ENCODE results near the gene NFIC.

The NFIC gene

GRCh38 chr19:3474010-3474409 is 107.6 kb downstream of the NFIC start:
- no peak for DNase-seq

DNA sequence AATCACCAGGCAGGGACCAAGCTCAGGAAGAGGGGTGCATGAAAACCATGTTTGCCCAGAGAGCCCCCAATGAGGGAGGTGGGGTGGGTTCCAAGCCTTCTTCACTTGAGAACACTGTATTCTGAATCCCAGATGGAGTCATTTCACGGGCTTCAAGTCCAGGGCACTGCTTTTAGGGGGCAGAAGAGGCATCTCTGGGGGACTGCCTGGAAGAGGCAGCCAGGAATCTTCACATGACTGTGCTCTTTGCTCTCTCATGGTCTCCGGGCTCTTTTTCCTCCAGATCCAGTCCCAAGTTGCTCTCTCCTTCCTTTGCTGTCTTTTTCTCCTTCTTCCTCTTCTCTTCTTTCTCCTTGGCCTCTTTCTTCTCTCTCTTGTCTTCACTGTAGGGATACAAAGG is 108.2 kb downstream of the NFIC start:
- no peak for DNase-seq

- DNase-seq: no peak
Measured at GRCh38 chr19:3475449-3475848, 109.1 kb downstream of the NFIC start.

DNA sequence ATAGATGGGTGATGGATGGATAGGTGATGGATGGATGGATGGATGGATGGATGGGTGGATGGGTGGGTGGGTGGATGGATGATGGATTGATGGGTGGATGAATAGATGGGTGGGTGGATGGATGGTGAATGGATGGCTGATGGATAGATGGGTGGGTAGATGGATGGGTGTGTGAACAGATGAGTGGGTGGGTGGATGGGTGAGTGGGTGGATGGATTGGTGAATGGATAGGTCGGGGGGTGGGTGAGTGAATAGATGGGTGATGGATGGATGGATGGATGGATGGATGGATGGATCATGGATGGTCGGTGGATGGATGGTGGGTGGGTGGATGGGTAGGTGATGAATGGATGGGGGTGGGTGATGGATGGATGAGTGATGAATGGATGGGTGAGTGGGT is 110.4 kb downstream of the NFIC start:
- DNase-seq: no peak

DNA sequence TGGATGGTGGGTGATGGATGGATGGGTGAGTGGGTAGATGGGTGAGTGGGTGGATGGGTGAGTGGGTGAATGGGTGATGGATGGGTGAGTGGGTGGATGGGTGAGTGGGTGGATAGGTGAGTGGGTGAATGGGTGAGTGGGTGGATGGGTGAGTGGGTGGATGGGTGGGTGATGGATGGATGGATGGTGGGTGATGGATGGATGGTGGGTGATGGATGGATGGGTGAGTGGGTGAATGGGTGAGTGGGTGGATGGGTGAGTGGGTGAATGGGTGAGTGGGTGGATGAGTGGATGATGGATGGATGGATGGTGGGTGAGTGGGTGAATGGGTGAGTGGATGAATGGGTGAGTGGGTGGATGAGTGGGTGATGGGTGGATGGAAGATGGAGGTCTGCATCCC is 111.1 kb downstream of the NFIC start:
- DNase-seq: no peak

GRCh38 chr19:3477951-3478350 is 111.6 kb downstream of the NFIC start:
- no peak for DNase-seq

GRCh38 chr19:3478409-3479176 is 112.2 kb downstream of the NFIC start:
- no peak for DNase-seq

GRCh38 chr19:3479177-3479833 is 112.9 kb downstream of the NFIC start:
- DNase-seq: no peak

DNA sequence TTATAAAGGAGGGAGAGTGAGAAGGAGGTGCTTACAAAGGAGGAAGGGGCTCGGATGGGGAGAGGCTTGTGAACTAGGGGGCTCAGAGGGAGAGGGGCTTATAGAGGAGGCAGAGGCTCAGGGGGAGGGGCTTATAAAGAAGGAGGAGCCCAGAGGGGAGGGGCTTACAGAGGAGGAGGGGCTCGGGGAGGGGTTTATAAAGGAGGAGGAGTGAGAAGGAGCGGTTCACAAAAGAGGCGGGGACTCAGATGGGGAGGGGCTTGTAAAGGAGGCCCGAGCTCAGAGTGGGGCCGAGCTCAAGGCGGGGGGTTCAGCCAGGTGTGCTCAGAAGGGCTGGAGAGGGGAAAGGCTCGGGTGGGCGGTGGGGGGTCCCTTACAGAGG is 113.4 kb downstream of the NFIC start:
- DNase-seq: no peak

GRCh38 chr19:3480383-3481091 is 114.2 kb downstream of the NFIC start, which contains the start of gene SMIM24:
TSS of gene SMIM24 (minus strand) at chr19:3480525. CDS start at chr19:3480463, 62 bp downstream.
- DNase-seq: no peak

DNA sequence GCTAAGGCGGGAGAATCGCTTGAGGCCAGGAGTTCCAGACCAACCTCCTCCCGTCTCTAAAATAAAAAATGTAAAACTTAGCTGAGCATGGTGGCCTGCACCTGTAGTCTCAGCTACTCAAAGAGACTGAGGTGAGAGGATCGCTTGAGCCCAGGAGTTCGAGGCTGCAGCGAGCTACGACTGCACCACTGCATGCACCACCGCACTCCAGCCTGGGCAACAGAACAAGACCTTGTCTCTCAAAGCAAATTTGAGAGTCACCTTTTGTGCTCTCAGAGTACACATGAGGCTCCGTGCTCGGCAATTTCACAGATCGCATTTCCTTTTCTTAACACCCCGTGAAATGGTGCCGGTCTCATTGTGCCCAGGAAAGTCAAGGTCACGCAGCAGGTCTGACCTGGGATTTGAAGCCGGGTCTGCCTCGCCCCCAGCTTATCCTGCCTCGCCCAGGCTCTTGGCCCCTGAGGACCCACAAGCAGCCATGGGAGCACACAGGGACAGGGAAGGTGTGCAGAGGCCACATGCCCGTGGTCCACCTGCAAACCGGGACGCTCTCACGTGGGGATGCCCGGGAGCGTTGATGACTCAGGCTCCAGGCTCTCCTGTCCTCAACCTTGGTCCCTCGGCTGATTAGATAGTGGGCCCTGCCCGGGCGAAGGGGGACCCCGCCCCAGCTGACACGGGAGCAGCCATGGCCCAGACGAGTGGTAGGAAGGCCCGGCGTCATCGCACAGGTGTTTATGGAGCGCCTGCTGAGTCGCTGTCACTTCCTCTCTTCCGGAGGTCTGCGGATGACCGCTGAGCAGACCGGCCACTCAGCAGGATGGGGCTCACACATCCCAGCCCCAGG is 115.1 kb downstream of the NFIC start:
- DNase-seq: no peak

GRCh38 chr19:3482507-3483225 is 116.3 kb downstream of the NFIC start:
- no peak for DNase-seq

GRCh38 chr19:3483226-3483628 is 116.8 kb downstream of the NFIC start, which contains the start of gene SMIM44:
TSS of gene SMIM44 (minus strand) at chr19:3483441. CDS start at chr19:3483403, 38 bp downstream.
- no peak for DNase-seq

GRCh38 chr19:3491396-3492119 is 125.2 kb downstream of the NFIC start:
- DNase-seq: no peak

- DNase-seq: no peak
Measured at GRCh38 chr19:3492131-3492839, 125.9 kb downstream of the NFIC start.

DNA sequence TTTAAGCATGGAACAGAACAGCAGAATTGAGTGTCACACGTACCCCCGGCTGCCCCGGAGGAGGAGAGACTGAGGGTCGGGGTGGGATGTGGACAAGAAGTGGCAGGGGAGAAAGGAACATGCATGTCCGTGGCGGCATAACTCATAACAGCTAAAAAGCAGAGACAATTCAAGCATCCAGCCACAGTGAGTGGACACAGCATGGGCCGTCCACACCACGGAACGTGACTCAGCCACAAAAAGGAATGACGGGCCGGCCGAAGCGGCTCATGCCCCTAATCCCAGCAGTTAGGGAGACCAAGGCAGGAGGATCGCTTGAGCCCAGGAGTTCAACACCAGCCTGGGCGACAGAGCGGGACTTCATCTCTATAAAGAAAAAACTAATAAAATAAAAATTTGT is 126.5 kb downstream of the NFIC start:
- DNase-seq: no peak

DNA sequence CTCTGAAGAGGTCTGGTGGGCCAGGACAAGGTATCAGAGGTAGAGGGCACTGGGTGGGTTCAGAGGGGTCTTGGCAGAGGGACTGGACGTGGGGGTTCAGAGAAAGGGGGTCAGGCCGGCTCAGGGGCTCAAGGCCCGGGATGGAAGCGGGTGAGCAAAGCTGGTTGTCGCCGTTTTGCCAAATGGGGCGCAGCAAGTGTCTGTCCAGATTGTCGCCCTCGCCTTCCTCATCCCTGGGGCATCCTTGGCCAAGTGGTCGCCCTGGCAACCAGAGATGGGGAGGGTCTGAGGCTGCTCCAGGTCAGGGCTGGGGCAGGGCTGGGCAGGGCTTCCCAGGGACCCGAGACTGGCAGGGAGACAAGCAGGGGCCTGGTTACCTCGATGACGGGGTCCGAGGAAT is 127.3 kb downstream of the NFIC start:
- no peak for DNase-seq

GRCh38 chr19:3494051-3494450 is 127.7 kb downstream of the NFIC start:
- DNase-seq: no peak

DNA sequence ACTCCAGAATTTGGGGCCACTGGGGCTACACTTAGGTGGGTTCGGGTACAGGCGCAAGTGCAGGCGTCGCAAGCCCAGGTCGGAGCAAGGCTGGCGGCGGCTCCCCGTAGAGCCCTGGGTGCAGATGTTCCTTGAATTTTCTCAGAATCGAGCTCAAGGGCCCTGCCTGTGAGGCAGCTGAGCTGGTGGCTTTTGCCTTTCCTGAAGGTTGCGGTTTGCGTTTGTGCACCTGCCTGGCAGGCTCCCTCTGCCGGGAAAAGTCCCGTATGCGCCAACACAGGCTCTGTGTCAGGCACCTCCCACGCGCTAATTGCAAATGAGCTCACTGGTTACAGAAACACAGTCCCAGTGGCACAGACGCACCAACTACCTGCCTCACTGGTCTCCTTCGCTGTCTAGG is 128.2 kb downstream of the NFIC start:
- no peak for DNase-seq

GRCh38 chr19:3496392-3497273 is 130.2 kb downstream of the NFIC start:
- DNase-seq: no peak
